GM12874 (cell line): Measurements from ENCODE around the gene CEP85.

Experiments
- CTCF ChIP-seq: IDR thresholded peaks from 2 replicates; pipeline ENCODE4 v1.5.1; 2011; ENCODE audit warnings: low read depth, mild to moderate bottlenecking, control low read depth, low read length, moderate library complexity; ENCODE audit not compliant: insufficient read depth

Gene CEP85

DNA sequence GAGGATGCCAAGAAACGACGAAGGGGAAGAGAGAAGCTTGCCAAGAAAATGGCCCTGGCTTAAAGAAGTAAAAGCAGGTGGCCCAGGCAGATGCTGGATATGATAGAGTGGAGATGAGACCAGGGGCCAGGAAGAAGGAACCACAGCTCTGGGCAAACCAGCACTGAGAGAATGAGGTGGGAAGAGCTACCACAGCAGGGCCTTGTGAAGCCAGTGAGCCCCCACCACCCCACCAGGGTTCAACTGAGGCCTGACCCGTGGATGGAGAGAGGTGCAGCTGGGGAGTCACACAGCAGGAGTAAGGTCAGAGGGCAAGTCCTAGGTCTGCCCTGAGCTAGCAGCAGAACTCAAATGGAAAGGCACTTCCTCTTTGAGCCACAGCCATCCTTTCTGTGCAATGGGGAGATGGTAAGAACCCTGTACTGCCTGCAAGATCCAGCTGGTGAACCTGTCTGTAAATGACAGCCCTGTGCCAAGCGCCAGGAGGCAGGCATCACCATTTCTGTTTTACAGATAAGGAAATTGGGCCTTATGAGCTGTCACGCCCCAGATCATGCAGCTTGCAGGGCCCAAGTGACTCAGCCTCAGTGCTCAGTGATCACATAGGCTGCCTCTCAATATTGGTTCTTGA is 54.4 kb downstream of the CEP85 start:
- TF ChIP-seq CTCF = no peak

GRCh38 chr1:26289158-26290059 is 55.4 kb downstream of the CEP85 start:
- no peak for TF ChIP-seq CTCF

GRCh38 chr1:26290122-26290881 is 56.3 kb downstream of the CEP85 start:
- no peak for TF ChIP-seq CTCF

GRCh38 chr1:26290882-26291261 is 56.9 kb downstream of the CEP85 start:
- no peak for TF ChIP-seq CTCF

- no peak for TF ChIP-seq CTCF
These were observed 57.4 kb downstream of the CEP85 start for GRCh38 chr1:26291433-26291832.

GRCh38 chr1:26291939-26292338 is 57.9 kb downstream of the CEP85 start:
- no peak for TF ChIP-seq CTCF

- no peak for TF ChIP-seq CTCF
These were observed 60.0 kb downstream of the CEP85 start for GRCh38 chr1:26293911-26294463.
